HEK293 (cell line): ENCODE measurements around the gene PSTK.

Experiments
- FEZF1 ChIP-seq: fragments of 450-650 bp; formaldehyde crosslinking; IDR thresholded peaks from 2 replicates; pipeline ENCODE4 v1.5.1; 2016; ENCODE audit warnings: missing biosample characterization, missing genetic modification characterization
- GLI4 ChIP-seq: fragments of 450-650 bp; formaldehyde crosslinking; IDR thresholded peaks from 2 replicates; pipeline ENCODE4 v1.5.1; 2016; ENCODE audit warnings: missing biosample characterization, missing genetic modification characterization
- KLF16 ChIP-seq: fragments of 450-650 bp; formaldehyde crosslinking; IDR thresholded peaks from 2 replicates; pipeline ENCODE4 v1.5.1; 2017; ENCODE audit warnings: missing biosample characterization, missing genetic modification characterization
- KLF7 ChIP-seq: fragments of 450-650 bp; formaldehyde crosslinking; IDR thresholded peaks from 2 replicates; pipeline ENCODE4 v1.5.1; 2016; ENCODE audit warnings: missing biosample characterization, missing genetic modification characterization, borderline replicate concordance
- MYNN ChIP-seq: fragments of 450-650 bp; formaldehyde crosslinking; IDR thresholded peaks from 2 replicates; pipeline ENCODE4 v1.5.1; 2016; ENCODE audit warnings: missing biosample characterization, missing genetic modification characterization, borderline replicate concordance
- PATZ1 ChIP-seq: fragments of 450-650 bp; formaldehyde crosslinking; IDR thresholded peaks from 2 replicates; pipeline ENCODE4 v1.5.1; 2016; ENCODE audit warnings: missing biosample characterization, missing genetic modification characterization
- SP2 ChIP-seq: fragments of 450-650 bp; formaldehyde crosslinking; IDR thresholded peaks from 2 replicates; pipeline ENCODE4 v1.5.1; 2016; ENCODE audit warnings: missing biosample characterization, missing genetic modification characterization
- YY2 ChIP-seq: fragments of 450-650 bp; formaldehyde crosslinking; IDR thresholded peaks from 2 replicates; pipeline ENCODE4 v1.5.1; 2016; ENCODE audit warnings: missing biosample characterization, missing genetic modification characterization
- ZBTB21 ChIP-seq: fragments of 450-650 bp; formaldehyde crosslinking; IDR thresholded peaks from 2 replicates; pipeline ENCODE4 v1.5.1; 2017; ENCODE audit warnings: missing biosample characterization, missing genetic modification characterization
- ZFP37 ChIP-seq: fragments of 450-650 bp; formaldehyde crosslinking; IDR thresholded peaks from 2 replicates; pipeline ENCODE4 v1.5.1; 2016; ENCODE audit warnings: missing biosample characterization, missing genetic modification characterization
- ZFP69B ChIP-seq: fragments of 450-650 bp; formaldehyde crosslinking; IDR thresholded peaks from 2 replicates; pipeline ENCODE4 v1.5.1; 2016; ENCODE audit warnings: missing biosample characterization, missing genetic modification characterization
- ZNF10 ChIP-seq: fragments of 450-650 bp; formaldehyde crosslinking; IDR thresholded peaks from 2 replicates; pipeline ENCODE4 v1.5.1; 2017; ENCODE audit warnings: missing biosample characterization, missing genetic modification characterization
- ZNF140 ChIP-seq: fragments of 450-650 bp; formaldehyde crosslinking; IDR thresholded peaks from 2 replicates; pipeline ENCODE4 v1.5.1; 2016; ENCODE audit warnings: missing biosample characterization, missing genetic modification characterization
- ZNF26 ChIP-seq: fragments of 450-650 bp; formaldehyde crosslinking; IDR thresholded peaks from 2 replicates; pipeline ENCODE4 v1.5.1; 2016; ENCODE audit warnings: missing biosample characterization, missing genetic modification characterization
- ZNF341 ChIP-seq: fragments of 450-650 bp; formaldehyde crosslinking; IDR thresholded peaks from 2 replicates; pipeline ENCODE4; 2016; ENCODE audit warnings: low read depth, missing biosample characterization, missing genetic modification characterization
- ZNF398 ChIP-seq: fragments of 450-650 bp; formaldehyde crosslinking; IDR thresholded peaks from 2 replicates; pipeline ENCODE4 v1.5.1; 2017; ENCODE audit warnings: missing biosample characterization, missing genetic modification characterization
- ZNF518A ChIP-seq: fragments of 450-650 bp; formaldehyde crosslinking; conservative IDR thresholded peaks from 2 replicates; pipeline ENCODE4 v1.5.1; 2016; ENCODE audit warnings: low read depth, missing biosample characterization, missing genetic modification characterization
- ZNF629 ChIP-seq: fragments of 450-650 bp; formaldehyde crosslinking; IDR thresholded peaks from 2 replicates; pipeline ENCODE4 v1.5.1; 2017; ENCODE audit warnings: missing biosample characterization, missing genetic modification characterization
- ZNF639 ChIP-seq: fragments of 450-650 bp; formaldehyde crosslinking; IDR thresholded peaks from 2 replicates; pipeline ENCODE4 v1.5.1; 2016; ENCODE audit warnings: missing biosample characterization, missing genetic modification characterization
- ZNF692 ChIP-seq: fragments of 450-650 bp; formaldehyde crosslinking; IDR thresholded peaks from 2 replicates; pipeline ENCODE4 v1.5.1; 2016; ENCODE audit warnings: missing biosample characterization, missing genetic modification characterization
- ZNF707 ChIP-seq: fragments of 450-650 bp; formaldehyde crosslinking; IDR thresholded peaks from 2 replicates; pipeline ENCODE4 v1.5.1; 2016; ENCODE audit warnings: missing biosample characterization, missing genetic modification characterization
- ZSCAN23 ChIP-seq: fragments of 450-650 bp; formaldehyde crosslinking; IDR thresholded peaks from 2 replicates; pipeline ENCODE4 v1.5.1; 2016; ENCODE audit warnings: missing biosample characterization, missing genetic modification characterization
- ZSCAN30 ChIP-seq: fragments of 450-650 bp; IDR thresholded peaks from 2 replicates; pipeline ENCODE4 v1.5.1; 2018; ENCODE audit warnings: missing biosample characterization, mild to moderate bottlenecking, missing genetic modification characterization, moderate library complexity
- ZSCAN5A ChIP-seq: fragments of 450-650 bp; formaldehyde crosslinking; IDR thresholded peaks from 2 replicates; pipeline ENCODE4 v1.5.1; 2016; ENCODE audit warnings: missing biosample characterization, missing genetic modification characterization

Gene PSTK

GRCh38 chr10:122953902-122954730 lies 26.1 kb upstream of the PSTK start, which contains the start of gene C10orf88 (continued):
- TF ChIP-seq ZSCAN5A = peak; percentile 93
- peak; percentile 79 for TF ChIP-seq ZNF518A (tag by site-specific recombination)
- TF ChIP-seq ZSCAN23 (tag by site-specific recombination) = peak; percentile 70; the same call in 1 of the 2 replicates
- TF ChIP-seq ZNF707 (tag by site-specific recombination) = no peak
- TF ChIP-seq PATZ1 (tag by site-specific recombination) = peak; percentile 89
- TF ChIP-seq ZNF341 (tag by site-specific recombination) = peak; percentile 38; the same call in 1 of the 2 replicates
- TF ChIP-seq KLF16 (tag by site-specific recombination) = peak; percentile 97
- TF ChIP-seq ZBTB21 (tag by site-specific recombination) = peak; percentile 43; the same call in 1 of the 2 replicates
- no peak for TF ChIP-seq ZNF26 (tag by site-specific recombination)
- peak; percentile 90 for TF ChIP-seq ZNF692 (tag by site-specific recombination)
- TF ChIP-seq ZNF639 (tag by site-specific recombination) = peak; percentile 82; the same call in 1 of the 2 replicates
- peak; percentile 96 for TF ChIP-seq ZFP37 (tag by site-specific recombination)
- TF ChIP-seq MYNN (tag by site-specific recombination) = no peak
- peak; percentile 49; the same call in 1 of the 2 replicates for TF ChIP-seq FEZF1 (tag by site-specific recombination)
- TF ChIP-seq ZNF140 (tag by site-specific recombination) = no peak
- TF ChIP-seq GLI4 (tag by site-specific recombination) = peak; percentile 93
- TF ChIP-seq ZNF629 (tag by site-specific recombination) = peak; percentile 79
- 0 out of 2 replicates have a peak, but pooled peaks have one; percentile 22 for TF ChIP-seq ZNF398
- TF ChIP-seq KLF7 (tag by site-specific recombination) = peak; percentile 93
- TF ChIP-seq YY2 (tag by site-specific recombination) = 0 out of 2 replicates have a peak, but pooled peaks have one; percentile 44
- peak; percentile 86 for TF ChIP-seq SP2 (tag by site-specific recombination)
- TF ChIP-seq ZNF10 (tag by site-specific recombination) = peak; percentile 43; the same call in 1 of the 2 replicates
- TF ChIP-seq ZFP69B (tag by site-specific recombination) = peak; percentile 72
- TF ChIP-seq ZSCAN30 (tag by site-specific recombination) = peak; percentile 90
